WERI-Rb-1 (cell line): ENCODE measurements around the gene ATXN7L3B.
A peak's percentile ranks its signal among the peaks of the same experiment; 100 is the strongest.
"Not testable (repeated sequence)": the region's sequence is repeated elsewhere in the genome, so short reads cannot be mapped to it uniquely, and the experiment has no call there.

Experiments used
- DNase-seq: peaks from one replicate; pipeline ENCODE4 v3.0.0-alpha.2; 2020
- H3K27ac ChIP-seq: fragments of 250-450 bp; sonication (Bioruptor Pico); 2 replicates; pipeline ENCODE4 v1.5.1; 2020; ENCODE audit warnings: mild to moderate bottlenecking, moderate library complexity
- H3K27me3 ChIP-seq: fragments of 250-450 bp; sonication (Bioruptor Pico); 2 replicates; pipeline ENCODE4 v1.5.1; 2021; ENCODE audit warnings: mild to moderate bottlenecking, low read depth, moderate library complexity; ENCODE audit not compliant: insufficient read depth, severe bottlenecking
- H3K36me3 ChIP-seq: fragments of 250-450 bp; sonication (Bioruptor Pico); 2 replicates; pipeline ENCODE4 v1.5.1; 2020; ENCODE audit warnings: mild to moderate bottlenecking, moderate library complexity
- H3K4me3 ChIP-seq: 2 replicates; pipeline ENCODE4 v1.5.1; 2011; ENCODE audit warnings: low read depth, mild to moderate bottlenecking, control low read depth, low read length
- H3K9me3 ChIP-seq: fragments of 250-450 bp; sonication (Bioruptor Pico); 2 replicates; pipeline ENCODE4 v1.5.1; 2021; ENCODE audit warnings: mild to moderate bottlenecking, moderate library complexity; ENCODE audit not compliant: severe bottlenecking
- CTCF ChIP-seq: IDR thresholded peaks from 2 replicates; pipeline ENCODE4 v1.5.1; 2011; ENCODE audit warnings: low read depth, mild to moderate bottlenecking, control low read depth, inconsistent platforms, low read length

Gene ATXN7L3B

GRCh38 chr12:74537707-74538385 is at the start of gene ATXN7L3B:
Gene ATXN7L3B (plus strand): TSS chr12:74537835. CDS start chr12:74538113, 278 bp downstream.
- Histone ChIP-seq H3K27ac (peak within 1 kb of the TSS; percentile 96), H3K27me3 (no peaks in the 10 kb centered on the region), H3K9me3 (no peaks in the 10 kb centered on the region), H3K36me3 (peaks cover 42% of the 10 kb centered on the region), H3K4me3 (peak within 1 kb of the TSS; percentile 51)
- no peak for TF ChIP-seq CTCF
- peak; percentile 94 for DNase-seq

- H3K27ac ChIP-seq: no peak overlapping the region
- no peak for TF ChIP-seq CTCF
- no peak for DNase-seq
- H3K36me3 ChIP-seq: no peaks in the 10 kb centered on the region
- H3K9me3 ChIP-seq: no peaks in the 10 kb centered on the region
- H3K4me3 ChIP-seq: no peak overlapping the region
- H3K27me3 ChIP-seq: no peaks in the 10 kb centered on the region
Observed at GRCh38 chr12:74488134-74488533, 49.5 kb upstream of the ATXN7L3B start.

- Histone ChIP-seq H3K4me3 (no peak overlapping the region), H3K27me3 (no peaks in the 10 kb centered on the region)
- DNase-seq: no peak
Observed at GRCh38 chr12:74489543-74489942, 48.1 kb upstream of the ATXN7L3B start.

GRCh38 chr12:74490390-74491064 is 47.1 kb upstream of the ATXN7L3B start:
- no peaks in the 10 kb centered on the region for H3K9me3 ChIP-seq
- no peak overlapping the region for H3K4me3 ChIP-seq
- TF ChIP-seq CTCF: no peak
- no peaks in the 10 kb centered on the region for H3K36me3 ChIP-seq
- H3K27ac ChIP-seq: no peak overlapping the region
- DNase-seq: no peak
- no peaks in the 10 kb centered on the region for H3K27me3 ChIP-seq

More at GRCh38 chr12:74489543-74489942, 48.1 kb upstream of the ATXN7L3B start:
- no peak overlapping the region for H3K27ac ChIP-seq
- H3K36me3 ChIP-seq: no peaks in the 10 kb centered on the region
- no peaks in the 10 kb centered on the region for H3K9me3 ChIP-seq
- TF ChIP-seq CTCF: no peak

- Histone ChIP-seq H3K4me3 (no peak overlapping the region), H3K27ac (no peak overlapping the region), H3K36me3 (no peaks in the 10 kb centered on the region), H3K9me3 (no peaks in the 10 kb centered on the region), H3K27me3 (no peaks in the 10 kb centered on the region)
- no peak for TF ChIP-seq CTCF
- no peak for DNase-seq
Observed at GRCh38 chr12:74491374-74491773, 46.3 kb upstream of the ATXN7L3B start.

GRCh38 chr12:74499192-74499591 is 38.4 kb upstream of the ATXN7L3B start:
- H3K9me3 ChIP-seq: no peaks in the 10 kb centered on the region
- H3K27ac ChIP-seq: no peak overlapping the region
- no peak for DNase-seq
- no peak for TF ChIP-seq CTCF
- no peaks in the 10 kb centered on the region for H3K27me3 ChIP-seq
- no peaks in the 10 kb centered on the region for H3K36me3 ChIP-seq
- no peak overlapping the region for H3K4me3 ChIP-seq

GRCh38 chr12:74508873-74509657 is 28.6 kb upstream of the ATXN7L3B start:
- not testable (repeated sequence) for H3K9me3 ChIP-seq, H3K27ac ChIP-seq, H3K27me3 ChIP-seq, DNase-seq, H3K36me3 ChIP-seq, H3K4me3 ChIP-seq
